ENCODE data around the gene TM4SF4.

The TM4SF4 gene

GRCh38 chr3:149489060-149489690 lies 14.7 kb downstream of the TM4SF4 start:
- TF ChIP-seq CTCF (conservative IDR thresholded peaks at IDR 0.05; ENCODE audit: low read depth, low read length): peak; percentile 85
- DNase-seq (ENCODE audit: low read depth): peak; percentile 47
- H3K4me3 ChIP-seq (ENCODE audit: low read depth, low read length): no peak overlapping the region

GRCh38 chr3:149490260-149490971 lies 15.9 kb downstream of the TM4SF4 start:
- no peak for DNase-seq (ENCODE audit: low read depth)
- no peak overlapping the region for H3K4me3 ChIP-seq (ENCODE audit: low read depth, low read length)

GRCh38 chr3:149493315-149494021 lies 19.0 kb downstream of the TM4SF4 start:
- no peak for DNase-seq (ENCODE audit: low read depth)
- H3K4me3 ChIP-seq (ENCODE audit: low read depth, low read length): no peak overlapping the region
- no peak for TF ChIP-seq CTCF (conservative IDR thresholded peaks at IDR 0.05; ENCODE audit: low read depth, low read length)

More at GRCh38 chr3:149490260-149490971, 15.9 kb downstream of the TM4SF4 start:
- TF ChIP-seq CTCF (conservative IDR thresholded peaks at IDR 0.05; ENCODE audit: low read depth, low read length): no peak

GRCh38 chr3:149494022-149494758 lies 19.7 kb downstream of the TM4SF4 start:
- peak; percentile 96 for TF ChIP-seq CTCF (conservative IDR thresholded peaks at IDR 0.05; ENCODE audit: low read depth, low read length)
- peak; percentile 87 for DNase-seq (ENCODE audit: low read depth)
- no peak overlapping the region for H3K4me3 ChIP-seq (ENCODE audit: low read depth, low read length)

- no peak for TF ChIP-seq CTCF (conservative IDR thresholded peaks at IDR 0.05; ENCODE audit: low read depth, low read length)
- peak; percentile 38 for DNase-seq (ENCODE audit: low read depth)
- no peak overlapping the region for H3K4me3 ChIP-seq (ENCODE audit: low read depth, low read length)
Measured at GRCh38 chr3:149494759-149495580, 20.5 kb downstream of the TM4SF4 start.

GRCh38 chr3:149495581-149496125 lies 21.2 kb downstream of the TM4SF4 start:
- TF ChIP-seq CTCF (conservative IDR thresholded peaks at IDR 0.05; ENCODE audit: low read depth, low read length): no peak
- DNase-seq (ENCODE audit: low read depth): no peak
- no peak overlapping the region for H3K4me3 ChIP-seq (ENCODE audit: low read depth, low read length)

Measured in choroid plexus epithelial cell (primary cell).